Embryonic facial prominence (tissue), 1 donor: ENCODE measurements around the gene SLC38A2.
"Not testable (repeated sequence)": the region's sequence is repeated elsewhere in the genome, so short reads cannot be mapped to it uniquely, and the experiment has no call there.

Experiments
- DNase-seq: peaks from one replicate; pipeline ENCODE4 v3.0.0-alpha.2; 2016; ENCODE audit errors: extremely low spot score

SLC38A2 gene

DNA sequence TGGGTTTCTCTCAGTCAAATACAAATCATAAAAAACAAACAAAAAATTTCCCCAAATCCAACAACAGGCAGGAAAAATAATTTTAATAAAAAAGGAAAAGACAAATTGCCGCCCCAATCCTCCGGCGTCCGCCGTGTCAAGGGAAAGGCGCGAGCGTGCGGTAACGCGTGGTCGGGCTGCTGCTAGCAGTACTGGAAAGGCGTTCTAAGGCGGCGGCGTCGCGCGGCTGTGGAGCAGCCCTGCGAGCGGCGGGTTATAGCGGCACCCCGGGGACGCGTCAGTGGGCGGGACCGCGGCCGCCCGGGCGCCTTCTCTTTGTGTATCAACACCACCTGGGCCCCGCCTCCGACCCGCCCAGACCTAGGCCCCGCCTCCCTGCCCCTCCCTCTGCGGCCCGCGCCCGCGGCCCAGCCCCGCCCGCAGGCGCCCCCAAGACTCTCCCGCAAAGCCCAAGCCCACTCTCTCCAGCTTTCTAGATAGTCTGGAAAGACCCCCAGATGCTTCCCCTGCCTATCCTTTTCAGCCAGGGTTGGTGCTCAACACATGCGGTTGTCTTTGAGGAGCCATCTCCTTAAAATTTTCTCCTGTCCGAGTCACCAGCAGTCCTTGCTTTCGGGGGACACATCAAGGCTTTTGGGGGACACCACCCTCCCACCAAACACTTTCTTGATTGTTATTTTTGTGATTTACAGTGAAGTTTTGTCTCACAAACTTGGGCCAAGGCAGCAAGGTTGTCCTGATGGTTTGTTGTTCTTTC, at the start of gene SLC38A2:
TSS of gene SLC38A2 (minus strand) at position 230 of the 757 bp plus-strand sequence. CDS start 1,480 bp downstream, outside the sequence.
- peak; percentile 90 for DNase-seq

GRCh38 chr12:46419675-46420074, 47.1 kb upstream of the SLC38A2 start:
- DNase-seq = no peak

DNA sequence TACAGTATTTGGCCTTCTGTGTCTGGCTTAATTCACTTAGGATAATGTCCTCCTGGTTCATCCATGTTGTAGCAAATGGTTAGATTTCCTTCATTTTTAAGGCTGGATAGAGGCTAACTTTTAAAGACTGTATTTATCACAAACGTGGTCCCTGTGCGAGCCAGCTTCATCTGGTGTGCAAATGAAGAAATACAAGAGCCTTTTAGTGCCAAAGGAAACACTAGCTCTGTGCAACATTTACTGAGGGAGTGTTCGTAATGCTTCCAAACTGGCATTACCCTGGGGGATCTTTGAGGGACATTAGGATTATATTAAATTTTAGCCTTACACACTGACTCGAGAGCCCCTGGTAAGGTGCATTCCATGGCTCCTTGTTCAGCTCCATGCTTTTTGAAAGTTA, 43.0 kb upstream of the SLC38A2 start:
- DNase-seq = no peak

GRCh38 chr12:46414591-46415268, 42.2 kb upstream of the SLC38A2 start:
- DNase-seq = no peak

DNA sequence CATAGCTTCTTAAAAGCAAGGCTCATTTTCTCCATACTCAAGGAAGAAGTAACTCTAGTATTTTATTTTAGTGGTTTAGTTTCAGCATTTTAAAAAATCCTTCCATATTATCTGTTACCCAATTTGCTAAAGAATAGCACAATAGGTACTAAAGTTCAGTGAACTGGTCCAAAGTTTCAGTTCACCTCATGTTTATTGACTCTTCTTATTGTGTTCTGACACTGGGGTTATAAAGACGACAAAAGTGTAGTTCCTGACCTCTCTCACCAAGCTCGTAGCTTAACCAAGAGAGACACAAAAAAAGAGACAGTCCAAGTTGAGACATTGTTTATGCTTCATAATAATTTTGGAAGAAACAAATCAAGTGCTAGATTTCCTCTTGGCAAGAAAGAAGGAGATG, 40.8 kb upstream of the SLC38A2 start:
- DNase-seq = no peak

DNA sequence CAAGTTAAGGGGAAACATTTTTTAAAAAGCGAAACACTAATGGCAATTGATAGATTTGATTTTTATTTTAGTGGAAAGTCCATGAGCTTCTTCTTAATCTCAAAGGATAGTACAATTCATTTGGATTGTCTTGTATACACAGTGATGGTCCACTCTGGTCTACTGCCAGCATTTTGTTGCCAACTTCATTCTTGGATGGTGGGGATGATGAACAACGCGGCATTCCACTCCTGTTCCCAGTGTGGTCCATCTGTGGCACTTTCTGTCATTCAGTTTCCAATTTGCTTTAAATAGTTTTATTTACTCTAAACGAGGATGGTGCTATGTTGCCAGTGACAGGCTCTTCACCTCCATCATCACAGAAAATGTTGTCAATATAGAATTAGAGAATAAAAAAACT, 40.3 kb upstream of the SLC38A2 start:
- no peak for DNase-seq

- no peak for DNase-seq
These were observed 37.9 kb upstream of the SLC38A2 start for GRCh38 chr12:46410495-46410894.

DNA sequence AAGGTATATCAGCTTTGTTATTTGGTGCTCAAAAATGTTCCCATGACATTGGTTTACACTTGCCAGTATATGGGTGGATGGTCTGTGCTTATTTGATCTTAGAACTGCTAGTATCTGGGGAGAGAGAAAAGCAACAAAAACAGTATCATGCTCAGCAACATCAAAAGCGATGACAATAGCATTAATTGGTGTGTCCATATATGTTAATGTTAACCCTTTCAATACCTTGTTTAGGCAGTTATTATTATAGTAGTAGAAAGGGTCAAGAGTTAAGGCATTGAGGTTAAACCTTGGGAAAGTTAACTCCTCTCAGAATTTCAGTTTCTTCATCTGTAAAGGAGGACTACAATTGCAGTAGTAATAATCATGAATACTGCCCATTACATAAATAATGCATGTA, 37.4 kb upstream of the SLC38A2 start:
- DNase-seq = no peak

GRCh38 chr12:46409342-46409741, 36.8 kb upstream of the SLC38A2 start:
- no peak for DNase-seq

- no peak for DNase-seq
These were observed 35.9 kb upstream of the SLC38A2 start for GRCh38 chr12:46408441-46408840.

DNA sequence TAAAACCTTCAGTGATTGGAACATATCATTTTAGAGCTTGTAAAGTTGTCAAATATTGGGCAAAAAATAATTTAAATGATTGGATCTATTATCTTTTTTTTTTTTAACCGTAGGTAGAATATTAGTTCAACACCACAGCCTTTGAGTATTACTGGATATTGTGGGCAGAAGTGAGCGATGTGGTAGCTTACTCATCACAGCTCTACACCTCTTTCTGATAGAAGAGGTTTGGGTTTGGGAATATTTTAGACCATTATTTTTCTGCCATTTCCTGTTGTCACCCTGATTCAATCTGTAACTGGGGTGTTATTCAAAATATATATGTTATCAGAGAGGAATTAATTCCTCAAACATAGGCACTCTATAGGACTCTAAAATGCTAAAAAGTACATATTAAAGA, 34.8 kb upstream of the SLC38A2 start:
- DNase-seq = no peak

DNA sequence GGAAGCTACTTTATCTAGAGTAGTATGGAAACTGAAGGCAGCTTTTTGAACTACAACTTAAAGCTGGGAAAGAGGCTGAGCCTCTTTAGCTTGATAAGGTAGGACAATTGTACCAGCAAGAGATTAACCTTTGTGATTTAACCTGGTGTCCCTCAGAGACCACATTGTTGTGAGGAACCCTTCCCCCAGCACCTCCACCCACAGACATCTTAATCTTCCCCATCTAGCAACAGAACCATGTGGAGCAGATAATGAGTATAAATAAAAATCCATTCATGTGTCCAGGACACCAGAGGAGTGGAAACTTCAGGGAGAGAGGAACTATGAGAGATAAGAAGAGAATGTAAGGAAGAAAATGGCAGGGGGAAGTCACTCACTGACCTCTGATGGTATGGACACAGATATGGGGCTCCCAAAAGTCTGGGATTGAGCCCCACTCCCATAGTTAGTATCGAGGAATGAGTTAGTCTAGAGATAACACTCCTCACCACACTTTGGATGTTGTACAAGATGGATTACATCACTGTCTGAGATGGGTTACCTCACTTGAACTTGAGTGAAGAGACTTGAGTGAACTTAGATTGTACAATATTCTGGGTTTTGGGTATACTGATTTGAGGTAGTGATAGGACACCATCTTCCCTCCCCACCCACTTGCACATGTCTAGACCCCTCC, 33.9 kb upstream of the SLC38A2 start:
- DNase-seq = no peak

DNA sequence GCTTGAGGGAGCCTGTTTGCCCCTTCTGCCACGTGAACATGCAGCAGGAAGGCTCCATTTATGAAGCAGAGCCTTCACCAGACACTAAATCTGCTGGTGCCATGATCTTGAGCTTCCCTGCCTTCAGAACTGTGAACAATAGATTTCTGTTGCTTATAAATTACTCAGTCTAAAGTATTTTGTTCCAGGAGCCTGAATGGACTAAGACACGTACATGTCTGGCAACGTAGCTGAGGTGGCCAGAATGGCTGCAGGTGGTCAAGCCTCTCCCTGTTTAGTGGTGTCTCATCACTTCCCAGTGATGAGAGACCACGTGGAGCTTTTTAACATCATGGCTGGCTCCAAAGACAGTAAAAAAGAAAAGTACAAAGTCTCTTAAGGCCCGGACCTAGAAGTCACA, 32.2 kb upstream of the SLC38A2 start:
- no peak for DNase-seq

GRCh38 chr12:46404225-46404631, 31.7 kb upstream of the SLC38A2 start:
- DNase-seq = no peak

DNA sequence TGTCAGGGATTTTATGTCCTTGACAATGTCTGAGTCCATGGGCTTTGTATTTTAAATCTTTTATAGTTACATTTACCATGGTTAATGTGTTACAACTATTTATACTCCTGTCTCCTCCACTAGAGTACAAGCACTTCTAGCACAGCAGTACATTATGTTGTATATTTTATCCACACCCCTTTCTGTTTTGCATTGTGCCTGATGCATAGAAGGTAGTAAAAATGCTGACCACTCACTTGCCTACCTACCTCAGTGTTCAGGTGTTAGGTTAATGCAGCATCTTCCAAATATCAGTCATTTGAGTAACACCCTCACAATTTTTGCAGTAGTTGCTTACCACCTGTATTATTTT, 31.1 kb upstream of the SLC38A2 start:
- DNase-seq = no peak

DNA sequence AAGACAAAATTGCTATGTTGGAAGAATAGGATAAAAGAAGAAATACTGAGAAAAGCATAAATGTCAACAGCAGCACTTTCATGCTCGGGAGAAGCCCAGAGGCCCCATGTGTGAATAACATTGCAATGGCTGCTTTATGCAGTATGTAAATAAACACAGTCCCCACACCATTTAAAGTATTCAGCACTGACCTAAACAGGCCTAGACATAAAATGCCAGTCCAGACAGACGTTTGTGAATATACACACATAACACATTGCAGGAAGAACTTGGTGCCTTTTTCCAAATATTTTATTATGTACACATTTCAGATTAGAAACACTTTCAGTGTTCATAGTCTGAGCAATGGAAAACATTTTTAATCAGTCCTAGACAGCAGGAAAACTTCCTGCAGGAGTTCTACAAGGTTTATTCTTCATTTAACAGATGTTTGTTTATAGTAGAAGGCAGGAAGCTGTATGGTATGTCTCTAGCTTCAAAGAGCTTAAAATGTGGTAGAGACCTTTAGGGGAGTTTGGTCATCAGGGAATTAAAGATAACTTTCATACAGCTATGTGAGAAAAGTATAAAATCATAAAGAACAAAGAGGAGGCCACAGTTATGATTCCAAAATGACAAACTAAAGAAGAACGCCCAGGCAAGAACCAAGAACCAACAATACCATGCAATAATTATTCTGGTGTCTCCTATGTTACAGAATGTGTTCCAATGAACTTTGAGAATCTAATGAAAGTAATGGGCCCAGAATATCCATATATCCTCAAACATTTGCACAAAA, 30.6 kb upstream of the SLC38A2 start:
- no peak for DNase-seq

DNA sequence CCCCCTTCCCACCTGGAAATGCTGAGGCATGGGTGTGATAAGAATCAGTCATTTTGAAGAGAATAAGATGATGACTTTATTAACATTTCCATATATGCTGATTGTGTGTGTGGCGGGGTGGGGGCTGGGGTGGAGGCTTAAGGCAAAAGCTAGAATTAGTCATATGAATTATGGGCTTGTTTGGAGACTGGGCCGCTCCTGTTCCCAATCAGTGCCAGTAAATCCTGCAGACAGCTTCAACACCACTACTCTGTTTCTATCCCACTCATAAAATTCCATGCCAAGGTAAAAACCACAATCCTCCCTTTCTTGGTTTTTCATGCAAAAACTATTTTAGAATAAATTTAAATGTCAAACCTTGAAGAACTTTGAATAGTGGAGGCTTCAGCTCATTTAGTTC, 29.9 kb upstream of the SLC38A2 start:
- no peak for DNase-seq

DNA sequence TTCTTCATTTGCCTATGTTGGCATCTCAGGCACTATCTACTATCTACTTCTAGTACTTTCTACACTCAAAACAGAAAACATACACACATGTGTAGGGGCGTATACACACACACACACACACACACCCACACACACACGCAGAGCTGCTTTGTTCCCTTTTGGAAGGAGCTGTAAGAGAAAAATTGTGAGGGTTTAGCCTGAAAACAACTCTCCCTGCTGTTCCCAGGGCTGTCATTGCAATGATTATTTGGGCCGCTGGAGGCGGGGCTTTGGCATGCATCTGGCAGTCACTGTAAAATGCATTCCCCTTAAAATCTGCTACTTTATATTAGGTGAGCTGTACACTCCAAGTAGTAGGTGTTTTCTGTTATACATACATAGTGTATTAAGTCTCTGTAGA, 29.1 kb upstream of the SLC38A2 start:
- no peak for DNase-seq

DNA sequence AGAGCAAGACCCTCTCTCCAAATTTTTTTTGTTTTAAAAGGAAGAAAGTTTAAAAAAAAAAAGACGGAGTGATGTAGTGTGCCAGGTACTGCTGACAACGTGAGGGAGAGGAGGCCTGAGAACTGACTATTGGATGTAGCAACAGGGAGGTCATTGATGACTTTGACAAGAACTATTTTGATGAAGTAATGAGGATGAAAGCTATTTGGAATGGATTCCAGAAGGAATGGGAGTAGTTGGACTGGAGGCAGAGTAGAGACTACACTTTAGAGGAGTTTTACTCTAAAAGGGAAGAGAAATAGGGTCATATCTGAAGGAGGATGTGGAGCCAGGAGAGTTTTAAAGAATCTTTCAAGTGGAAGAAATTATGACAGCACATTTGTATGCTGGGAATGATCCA, 27.8 kb upstream of the SLC38A2 start:
- DNase-seq = no peak

DNA sequence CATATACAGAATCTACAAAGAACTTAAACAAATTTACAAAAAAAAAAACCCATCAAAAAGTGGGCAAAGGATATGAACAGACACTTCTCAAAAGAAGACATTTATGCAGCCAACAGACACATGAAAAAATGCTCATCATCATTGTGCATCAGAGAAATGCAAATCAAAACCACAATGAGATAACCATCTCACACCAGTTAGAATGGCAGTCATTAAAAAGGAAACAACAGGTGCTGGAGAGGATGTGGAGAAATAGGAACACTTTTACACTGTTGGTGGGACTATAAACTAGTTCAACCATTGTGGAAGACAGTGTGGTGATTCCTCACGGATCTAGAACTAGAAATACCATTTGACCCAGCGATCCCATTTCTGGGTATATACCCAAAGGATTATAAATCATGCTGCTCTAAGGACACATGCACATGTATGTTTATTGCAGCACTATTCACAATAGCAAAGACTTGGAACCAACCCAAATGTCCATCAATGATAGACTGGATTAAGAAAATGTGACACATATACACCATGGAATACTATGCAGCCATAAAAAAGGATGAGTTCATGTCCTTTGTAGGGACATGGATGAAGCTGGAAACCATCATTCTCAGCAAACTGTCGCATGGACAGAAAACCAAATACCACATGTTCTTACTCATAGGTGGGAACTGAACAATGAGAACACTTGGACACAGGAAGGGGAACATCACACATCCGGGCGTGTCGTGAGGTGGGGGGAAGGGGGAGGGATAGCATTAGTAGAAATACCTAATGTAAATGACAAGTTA, 27.1 kb upstream of the SLC38A2 start:
- DNase-seq = not testable (repeated sequence)

- no peak for DNase-seq
These were observed 24.3 kb upstream of the SLC38A2 start for GRCh38 chr12:46396826-46397225.
